Measurements from ENCODE around the gene KIAA0319L.

GRCh38 chr1:35461966-35462651, 95.1 kb downstream of the KIAA0319L start:
- TF ChIP-seq, protein P1, sequence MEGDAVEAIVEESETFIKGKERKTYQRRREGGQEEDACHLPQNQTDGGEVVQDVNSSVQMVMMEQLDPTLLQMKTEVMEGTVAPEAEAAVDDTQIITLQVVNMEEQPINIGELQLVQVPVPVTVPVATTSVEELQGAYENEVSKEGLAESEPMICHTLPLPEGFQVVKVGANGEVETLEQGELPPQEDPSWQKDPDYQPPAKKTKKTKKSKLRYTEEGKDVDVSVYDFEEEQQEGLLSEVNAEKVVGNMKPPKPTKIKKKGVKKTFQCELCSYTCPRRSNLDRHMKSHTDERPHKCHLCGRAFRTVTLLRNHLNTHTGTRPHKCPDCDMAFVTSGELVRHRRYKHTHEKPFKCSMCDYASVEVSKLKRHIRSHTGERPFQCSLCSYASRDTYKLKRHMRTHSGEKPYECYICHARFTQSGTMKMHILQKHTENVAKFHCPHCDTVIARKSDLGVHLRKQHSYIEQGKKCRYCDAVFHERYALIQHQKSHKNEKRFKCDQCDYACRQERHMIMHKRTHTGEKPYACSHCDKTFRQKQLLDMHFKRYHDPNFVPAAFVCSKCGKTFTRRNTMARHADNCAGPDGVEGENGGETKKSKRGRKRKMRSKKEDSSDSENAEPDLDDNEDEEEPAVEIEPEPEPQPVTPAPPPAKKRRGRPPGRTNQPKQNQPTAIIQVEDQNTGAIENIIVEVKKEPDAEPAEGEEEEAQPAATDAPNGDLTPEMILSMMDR (IDR thresholded peaks at IDR 0.05) = no peak
- no peak for TF ChIP-seq EP300 (IDR thresholded peaks at IDR 0.05)
- TF ChIP-seq POLR2AphosphoS5 (IDR thresholded peaks at IDR 0.05) = no peak
